LoVo (cell line): ENCODE data around the gene AADACL2.
"Not testable (repeated sequence)": the region's sequence is repeated elsewhere in the genome, so short reads cannot be mapped to it uniquely, and the experiment has no call there.

Experiments
- DNase-seq: peaks from one replicate; pipeline ENCODE4 v3.0.0-alpha.2; 2016; ENCODE audit warnings: low spot score

Gene AADACL2

DNA sequence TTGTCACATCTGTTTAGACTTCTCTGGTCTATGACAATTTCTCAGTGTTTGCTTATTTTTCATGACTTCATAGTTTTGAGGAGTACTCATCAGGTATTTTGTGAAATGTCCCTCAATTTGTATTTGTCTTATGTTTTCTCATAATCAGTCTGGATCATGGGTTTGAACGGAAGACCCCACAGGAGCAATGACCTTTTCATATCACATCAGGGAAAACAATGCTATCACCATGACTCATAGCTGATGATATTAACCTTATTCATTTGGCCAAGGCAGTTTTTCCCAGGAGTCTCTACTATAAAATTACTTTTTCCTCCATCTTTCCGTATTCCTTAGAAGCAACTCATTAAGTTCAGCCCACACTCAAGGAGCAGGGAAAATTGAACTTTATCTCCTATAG, 32.7 kb downstream of the AADACL2 start:
- DNase-seq = no peak

DNA sequence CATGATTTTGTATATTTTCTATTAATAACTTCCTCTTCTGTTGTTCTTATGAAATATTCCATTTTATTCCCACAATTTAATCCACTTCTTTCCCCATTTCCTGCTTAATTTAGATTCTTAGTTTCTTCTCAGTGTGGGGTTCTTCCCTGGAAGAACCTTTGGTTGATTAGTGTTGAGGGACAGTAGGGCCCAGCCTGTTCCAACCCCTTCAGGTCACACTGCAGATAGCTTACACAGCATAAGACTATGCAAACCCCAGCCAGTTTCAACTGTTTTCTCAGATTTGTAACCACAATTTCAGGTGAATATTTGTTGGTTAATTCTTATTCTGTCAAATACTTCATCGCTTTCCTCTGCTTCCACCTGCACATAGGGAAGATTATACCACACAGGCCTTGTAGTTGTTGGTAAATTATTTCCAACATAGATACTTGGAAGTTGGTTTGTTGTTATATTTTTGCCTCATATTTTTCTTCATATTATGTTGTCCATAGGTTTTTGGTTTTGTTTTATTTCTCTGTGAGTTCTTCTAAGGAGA, 34.7 kb downstream of the AADACL2 start:
- no peak for DNase-seq

DNA sequence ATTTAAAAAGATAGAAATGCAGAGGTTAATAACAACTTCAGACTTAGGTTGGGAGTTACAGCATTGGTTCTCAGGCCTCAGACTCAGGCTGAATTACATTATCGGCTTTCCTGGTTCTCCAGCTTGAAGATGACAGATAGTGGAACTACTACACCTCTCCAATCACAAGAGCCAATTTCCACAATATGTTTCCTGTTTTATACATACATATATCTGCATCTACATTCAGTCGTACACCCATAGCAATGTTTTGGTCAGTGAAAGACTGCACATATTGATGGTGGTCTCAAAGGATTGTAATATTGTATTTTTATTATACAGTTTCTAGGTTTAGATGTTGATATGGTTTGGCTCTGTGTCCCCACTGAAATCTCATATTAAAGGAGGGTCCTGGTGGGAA, 35.4 kb downstream of the AADACL2 start:
- no peak for DNase-seq

DNA sequence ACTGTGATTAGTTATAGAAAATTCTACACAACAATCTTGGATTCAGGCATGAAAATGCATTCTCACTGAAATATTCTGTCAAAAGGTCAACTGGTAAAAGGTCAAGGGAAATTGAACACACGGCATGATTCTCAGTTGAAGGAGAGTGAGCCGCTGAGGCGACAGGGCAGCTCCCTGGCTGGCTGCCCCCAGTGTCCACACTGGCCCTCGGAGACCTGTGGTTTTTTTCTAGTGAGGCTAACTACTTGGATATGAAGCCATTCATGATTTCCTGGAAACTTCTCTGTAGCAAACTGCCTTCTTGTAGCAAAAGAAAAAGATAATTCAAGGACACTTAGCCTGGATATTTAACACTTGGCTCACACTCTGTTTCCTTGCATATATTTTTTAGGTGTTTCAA, 37.2 kb downstream of the AADACL2 start:
- DNase-seq = peak; percentile 7

DNA sequence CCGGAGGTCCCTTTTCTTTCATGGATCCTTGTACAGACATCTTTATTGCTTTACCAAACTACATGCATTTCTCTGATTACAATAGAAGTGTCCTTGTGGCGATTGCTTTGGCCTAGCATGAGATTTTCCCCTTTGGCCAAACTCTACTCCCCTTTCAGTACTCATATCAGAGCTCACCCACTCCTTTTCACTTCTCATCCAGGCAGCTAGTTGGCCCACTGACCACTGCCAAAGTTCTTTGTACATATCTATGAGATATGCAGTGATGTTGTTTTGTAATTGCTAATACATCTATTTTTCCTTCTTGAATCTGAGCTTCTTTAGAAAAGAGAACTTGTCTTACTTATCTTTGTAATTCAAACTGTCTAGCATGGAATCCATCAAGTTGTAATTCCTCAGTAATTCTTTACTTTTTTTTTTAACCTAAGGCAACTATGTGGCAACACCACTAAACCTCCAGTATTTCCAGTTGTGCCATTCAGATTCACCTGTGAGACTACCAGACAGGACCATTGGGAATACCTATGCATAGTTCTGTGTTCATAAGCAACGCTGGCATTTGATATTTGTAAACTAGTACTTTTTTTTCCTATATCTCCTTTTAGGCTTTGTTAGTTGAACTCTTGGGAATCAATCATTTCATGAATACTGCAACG, 39.2 kb downstream of the AADACL2 start:
- DNase-seq = no peak

DNA sequence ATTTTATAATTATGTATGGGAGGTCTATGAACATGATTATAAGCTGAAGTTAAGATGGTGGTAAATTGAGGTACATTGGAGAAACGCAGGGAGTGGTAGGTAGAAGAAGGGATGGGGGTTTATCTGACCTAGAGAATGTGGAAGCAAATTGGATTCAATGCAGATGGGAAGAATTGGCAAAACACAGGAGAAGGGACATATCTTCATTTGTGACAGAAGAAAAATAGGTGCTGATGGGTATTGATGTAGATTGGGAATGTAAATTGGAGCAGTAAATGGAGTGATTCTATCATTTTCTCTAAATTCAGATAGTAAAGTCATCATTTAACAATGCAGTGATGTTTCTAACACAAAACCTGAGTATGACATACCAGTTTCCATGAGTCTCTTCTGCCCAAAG, 40.5 kb downstream of the AADACL2 start:
- DNase-seq = no peak

DNA sequence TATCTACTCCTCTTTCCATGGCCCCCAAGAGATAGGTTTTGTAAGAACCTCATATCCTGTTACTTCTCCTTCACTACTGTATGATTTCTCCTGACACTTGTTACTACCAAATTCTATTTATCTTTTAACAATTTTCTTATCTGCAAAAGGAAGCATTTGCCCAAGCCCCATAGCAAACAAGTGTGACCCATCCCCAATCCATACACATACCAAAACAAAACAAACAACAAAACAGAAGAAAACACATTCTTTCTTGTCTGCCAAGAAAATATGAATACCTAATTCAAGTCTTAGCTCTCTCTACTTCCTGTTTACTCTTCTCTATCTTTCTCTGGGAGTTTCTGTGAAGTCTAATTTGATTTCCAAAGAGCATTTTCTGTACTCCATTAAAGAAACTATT, 41.2 kb downstream of the AADACL2 start:
- DNase-seq = no peak

DNA sequence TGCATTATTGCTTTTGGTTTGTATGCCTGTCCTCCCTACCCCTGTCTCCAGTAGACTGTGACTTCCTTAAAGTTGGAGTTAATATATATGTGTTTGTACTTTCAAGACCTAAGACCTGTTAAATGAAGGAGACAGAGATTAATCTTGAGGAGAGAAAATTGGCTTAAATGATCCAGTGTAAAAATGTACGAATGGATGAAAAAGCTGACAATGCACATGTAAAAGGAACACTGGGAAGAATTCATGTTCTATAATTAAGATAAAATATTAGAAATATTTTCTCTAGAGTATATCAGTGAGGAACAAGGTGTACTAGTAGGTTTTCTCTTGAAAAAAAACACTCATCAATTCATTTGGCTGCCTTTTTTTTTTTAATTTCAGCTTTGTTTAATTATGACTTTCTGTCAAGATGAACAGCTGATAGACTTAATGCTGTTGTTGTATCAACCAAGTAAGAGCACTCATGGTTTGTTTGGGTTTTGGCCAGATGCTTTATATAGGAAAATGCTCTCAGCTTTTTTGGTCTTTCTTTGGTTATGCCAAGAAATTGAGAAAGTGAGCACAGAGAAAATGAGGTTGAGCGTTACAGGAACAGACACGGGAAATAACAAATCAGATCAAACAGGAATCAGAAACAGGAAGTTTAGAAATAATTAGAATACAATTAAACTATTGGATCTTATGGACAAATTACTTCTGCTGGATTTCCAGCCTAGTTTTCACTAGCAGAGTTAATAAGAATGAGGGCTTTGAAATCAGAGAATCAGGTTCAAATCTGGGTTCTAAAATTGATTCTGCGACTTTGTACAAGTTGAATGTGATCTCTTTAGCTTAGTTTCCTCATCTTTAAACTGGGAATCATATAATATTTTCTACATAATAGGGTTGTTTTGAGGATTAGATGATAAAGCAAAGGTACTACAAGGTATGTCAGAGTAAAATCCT, 41.9 kb downstream of the AADACL2 start:
- no peak for DNase-seq

DNA sequence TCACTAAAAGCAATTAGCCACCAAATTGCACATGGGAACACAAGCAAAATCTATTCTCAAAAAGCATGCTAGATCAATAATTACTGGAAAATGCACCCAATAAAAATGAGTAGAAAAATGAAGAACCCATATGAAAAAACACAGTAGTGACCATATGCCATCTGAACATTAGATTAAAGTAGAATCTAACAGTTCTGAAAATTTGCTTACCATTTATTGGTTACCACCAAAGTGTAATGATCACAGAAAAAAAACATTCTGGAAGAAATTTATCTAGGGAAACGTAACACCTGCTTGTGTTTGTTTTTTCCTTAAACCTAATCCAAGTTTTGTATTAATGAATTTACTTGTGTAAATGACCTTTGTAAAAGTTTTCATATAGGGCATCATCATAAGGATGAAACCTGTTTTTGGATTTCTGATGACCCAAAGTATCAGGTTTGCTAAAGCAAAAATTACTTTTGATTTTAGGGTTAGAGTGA, 42.6 kb downstream of the AADACL2 start:
- DNase-seq = no peak

DNA sequence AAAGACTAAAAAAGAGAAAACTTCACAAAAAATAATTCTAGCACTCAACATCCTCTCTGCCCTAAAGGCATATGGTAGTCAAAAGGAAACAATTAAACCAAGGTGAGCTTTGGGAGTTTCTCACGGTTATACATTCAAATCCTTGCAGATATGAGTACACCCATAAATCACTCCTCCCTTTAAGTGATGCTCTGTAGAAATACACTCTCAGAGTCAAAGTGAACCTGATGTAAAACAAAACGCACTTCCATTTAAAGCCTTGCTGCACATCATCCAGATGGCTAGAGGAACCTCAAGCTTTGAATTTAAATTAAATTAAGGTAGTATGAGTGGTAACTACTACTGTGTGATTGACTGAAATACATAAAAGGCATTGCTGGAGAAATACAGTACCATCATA, 44.2 kb downstream of the AADACL2 start:
- DNase-seq = no peak

DNA sequence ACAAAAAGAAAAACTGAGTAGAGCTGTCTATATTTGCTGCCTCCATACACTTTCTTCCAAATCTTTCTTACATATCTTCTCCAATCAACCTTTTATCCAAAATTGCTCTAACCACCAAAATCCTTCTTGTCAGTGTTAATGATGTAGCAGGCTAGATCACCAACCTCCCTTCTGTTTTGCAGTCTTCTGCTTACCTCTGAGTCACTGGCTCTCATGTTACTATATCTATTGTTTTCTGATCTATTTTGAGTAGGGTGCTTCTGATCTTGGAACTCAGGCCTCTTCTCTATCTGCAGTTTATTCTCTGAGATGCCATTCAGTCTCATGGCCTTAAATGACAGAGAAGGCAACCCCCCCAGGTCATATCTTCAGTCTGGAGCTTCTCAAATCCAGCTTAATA, 53.9 kb downstream of the AADACL2 start:
- no peak for DNase-seq

DNA sequence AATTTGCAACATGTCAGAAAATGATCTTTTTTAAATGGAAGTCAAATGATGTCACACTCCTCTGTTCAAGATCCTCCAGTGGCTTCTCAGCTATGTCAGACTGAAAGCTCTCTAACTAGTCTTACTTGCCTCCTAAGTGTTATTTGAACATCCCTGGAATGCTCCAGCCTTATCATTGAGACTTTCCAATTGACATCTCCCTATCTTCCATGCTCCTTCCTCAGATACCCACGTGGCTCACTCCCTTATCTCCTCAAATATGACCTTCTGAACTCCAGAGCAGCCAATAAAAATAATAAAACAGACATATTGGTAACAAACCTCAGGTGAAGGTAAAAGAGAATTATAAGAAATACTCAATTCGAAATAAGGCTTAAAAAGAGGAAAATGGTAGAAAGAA, 54.7 kb downstream of the AADACL2 start:
- DNase-seq = no peak

DNA sequence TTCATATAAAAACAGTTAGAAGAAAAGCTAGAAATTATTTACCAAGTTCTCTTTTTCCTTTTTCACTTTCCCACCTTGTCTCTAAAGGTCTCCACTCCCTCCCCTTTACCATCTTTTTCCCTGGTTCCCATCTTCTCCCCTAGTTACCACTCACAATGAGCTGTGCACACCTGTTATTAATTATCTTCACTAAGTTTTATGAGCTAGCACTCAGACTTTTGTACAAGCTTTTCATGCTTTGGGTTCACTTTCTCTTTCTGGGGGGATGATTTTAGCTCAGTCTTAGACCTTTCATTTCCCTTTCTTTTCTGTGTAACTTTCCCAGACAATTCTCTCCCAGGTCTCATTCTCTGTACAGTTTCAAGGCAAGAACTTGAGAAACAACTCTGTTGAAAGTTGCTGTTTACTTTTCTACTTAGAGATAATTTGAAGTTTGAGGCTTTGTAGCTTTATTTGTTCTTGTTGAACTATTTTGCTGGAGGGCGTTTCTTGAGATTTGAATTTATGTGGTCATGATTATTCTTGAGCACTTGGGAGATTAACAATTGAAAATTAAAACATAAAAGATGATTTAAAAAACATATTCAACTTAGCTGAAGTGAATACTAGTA, 56.2 kb downstream of the AADACL2 start:
- no peak for DNase-seq

DNA sequence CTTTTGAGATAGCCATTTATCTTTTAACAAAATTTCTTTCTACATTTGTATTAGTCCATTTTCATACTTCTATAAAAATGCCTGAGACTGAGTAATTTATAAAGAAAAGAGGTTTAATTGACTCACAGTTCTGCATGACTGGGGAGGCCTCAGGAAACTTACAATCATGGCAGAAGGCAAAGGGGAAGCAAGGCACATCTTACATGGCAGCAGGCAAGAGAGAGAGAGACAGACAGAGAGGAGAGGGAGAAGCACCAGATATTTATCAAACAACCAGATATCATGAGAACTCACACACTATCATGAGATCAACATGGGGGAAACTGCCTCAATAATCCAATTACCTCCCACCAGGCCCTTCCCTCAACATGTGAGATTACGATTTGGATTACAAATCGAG, 57.0 kb downstream of the AADACL2 start:
- not testable (repeated sequence) for DNase-seq

DNA sequence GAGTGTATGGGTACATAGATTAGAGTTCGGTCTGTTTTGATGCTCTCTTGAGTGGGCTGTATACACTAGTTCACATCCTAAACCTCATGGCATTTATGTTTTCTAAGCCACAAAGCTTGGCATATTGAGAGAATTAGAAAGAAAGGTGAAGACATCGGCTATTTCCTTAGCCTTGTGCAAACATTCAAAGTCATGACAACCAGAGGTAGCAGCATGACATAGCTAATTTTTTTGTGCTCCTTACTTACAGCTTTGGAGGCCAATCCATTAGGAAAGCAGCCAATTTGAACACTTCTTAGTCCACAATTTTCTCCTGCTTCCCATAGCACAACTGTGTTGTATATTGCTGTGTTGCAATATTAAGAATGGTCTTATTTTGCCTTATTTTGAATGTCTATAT, 58.7 kb downstream of the AADACL2 start:
- no peak for DNase-seq

DNA sequence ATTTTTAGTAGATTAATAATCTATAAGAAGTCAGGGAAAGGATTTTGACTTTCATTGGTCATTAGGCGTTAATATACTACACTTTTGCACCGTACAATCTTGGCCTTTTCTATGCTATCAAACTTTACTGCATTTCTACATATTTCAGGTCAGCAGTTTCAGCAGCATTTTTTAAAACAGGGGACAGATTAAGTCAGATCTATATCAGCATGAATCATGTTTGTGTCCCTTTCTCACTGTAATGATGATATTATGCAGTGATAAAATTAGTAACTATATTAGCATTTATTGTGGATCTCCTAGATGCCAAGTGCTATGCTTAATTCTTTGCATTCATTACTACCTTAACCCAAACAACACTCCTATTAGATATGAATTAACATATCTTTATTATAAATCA, 59.9 kb downstream of the AADACL2 start:
- no peak for DNase-seq

DNA sequence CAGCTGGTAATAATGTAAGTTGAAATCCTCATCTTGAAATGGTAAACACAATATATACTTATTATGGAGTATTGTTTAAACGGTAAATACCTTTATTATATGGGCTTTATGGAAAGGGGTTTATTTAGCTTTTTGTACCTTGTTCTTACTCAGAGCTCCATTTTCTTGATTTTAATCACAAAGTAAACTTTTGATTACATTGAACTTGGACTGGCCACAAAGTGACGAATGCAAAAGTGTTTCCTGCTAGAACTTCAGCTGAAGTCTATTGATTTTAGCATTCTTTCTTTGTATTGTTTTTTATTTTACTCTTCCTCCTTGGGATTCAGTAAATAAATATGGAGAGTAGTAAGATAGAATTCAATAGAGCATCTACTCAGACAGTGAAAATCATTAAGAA, 60.4 kb downstream of the AADACL2 start:
- DNase-seq = no peak

DNA sequence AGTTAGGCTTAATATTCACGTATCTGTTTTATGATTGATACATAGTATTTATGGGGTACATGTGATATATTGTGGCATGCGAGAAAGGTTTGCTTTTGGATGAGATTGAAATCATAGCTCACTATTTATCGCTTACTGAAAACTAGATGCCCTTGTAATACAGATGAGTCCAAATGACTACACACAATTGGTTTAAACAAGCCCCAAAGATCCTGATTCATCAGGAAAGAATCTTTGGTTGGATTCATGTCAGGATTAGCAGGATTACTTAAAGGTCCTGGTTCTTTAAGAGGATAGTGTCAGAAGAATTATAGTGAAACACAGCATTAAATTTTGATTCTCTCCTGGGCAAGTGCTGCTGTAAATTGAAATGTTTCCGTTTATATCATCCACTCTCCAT, 61.5 kb downstream of the AADACL2 start:
- DNase-seq = no peak

DNA sequence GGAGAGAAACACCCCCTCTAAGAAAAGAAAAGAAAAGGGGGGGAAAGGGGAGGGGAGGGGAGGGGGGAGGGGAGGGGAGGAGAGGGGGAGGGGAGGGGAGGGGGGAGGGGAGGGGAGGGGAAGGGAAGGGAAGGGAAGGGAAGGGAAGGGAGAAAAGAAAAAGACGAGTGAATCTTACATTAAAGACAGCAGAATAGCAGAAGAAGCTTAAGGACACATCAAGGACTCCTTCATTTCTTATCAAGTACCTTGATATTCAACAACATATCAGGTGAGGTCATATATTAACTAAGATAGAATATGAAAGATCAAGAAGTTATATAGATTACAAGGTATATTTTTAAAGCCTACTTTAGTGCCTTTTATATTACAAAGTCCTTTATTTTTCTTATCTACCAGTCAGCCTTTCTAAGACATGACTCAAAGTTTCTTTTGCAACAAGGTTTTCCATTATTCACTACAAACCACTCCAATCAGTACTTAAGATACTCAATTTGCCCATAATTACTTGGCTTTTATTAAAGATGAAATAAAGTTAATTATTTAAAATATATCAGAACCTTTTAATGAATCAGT, 62.5 kb downstream of the AADACL2 start:
- DNase-seq = no peak

DNA sequence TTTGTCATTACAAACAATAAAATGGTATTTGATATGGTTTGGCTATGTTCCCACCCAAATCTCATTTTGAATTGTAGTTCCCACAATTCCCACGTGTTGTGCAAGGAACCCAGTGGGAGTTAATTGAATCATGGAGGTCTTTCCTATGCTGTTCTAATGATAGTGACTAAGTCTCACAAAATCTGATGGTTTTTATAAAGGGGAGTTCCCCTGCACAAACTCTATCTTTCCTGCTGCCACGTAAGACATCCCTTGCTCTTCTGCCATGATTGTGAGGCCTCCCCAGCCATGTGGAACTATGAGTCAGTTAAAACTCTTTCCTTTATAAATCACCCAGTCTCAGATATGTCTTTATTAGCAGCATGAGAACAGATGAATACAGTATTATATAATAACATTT, 64.7 kb downstream of the AADACL2 start:
- no peak for DNase-seq

DNA sequence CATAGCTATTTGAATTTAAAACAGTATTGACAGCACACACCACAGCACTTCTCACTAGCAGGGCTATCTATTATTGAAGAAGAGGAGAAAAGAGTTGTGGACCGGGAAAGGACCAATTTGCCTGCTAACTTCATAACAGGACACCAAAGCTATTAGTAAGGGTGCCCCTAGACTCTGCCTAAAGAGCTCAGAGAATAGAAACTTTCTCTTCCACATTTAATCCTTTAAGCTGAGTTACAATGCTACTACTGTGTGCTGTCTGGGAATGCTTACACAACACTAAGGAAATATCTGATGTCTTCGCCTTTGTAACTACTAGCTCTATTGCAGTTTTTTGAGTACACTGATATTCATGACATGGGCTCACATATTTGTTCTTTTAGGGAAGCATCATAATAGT, 66.7 kb downstream of the AADACL2 start:
- no peak for DNase-seq

DNA sequence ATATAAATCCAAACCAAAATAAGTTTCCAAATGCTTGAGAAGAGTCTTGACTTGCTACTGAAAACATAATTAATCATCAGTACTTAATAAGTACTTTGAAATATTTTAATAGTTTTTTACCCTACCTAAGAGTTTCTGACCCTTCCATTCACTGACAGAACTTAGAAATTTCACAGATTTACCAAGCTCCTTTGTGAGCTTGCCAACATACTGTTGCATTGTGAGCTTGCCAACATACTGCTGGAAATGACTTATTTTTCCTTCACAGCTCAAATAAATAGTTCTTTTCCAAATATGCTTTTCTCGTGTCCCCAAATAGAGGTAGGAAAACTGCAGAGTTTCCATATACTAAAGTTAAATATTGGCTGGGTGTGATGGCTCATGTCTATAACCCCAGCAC, 70.5 kb downstream of the AADACL2 start:
- no peak for DNase-seq
